GM19455 (cell line): Measurements from ENCODE around the gene HEATR5A.
"Not testable (repeated sequence)": the region's sequence is repeated elsewhere in the genome, so short reads cannot be mapped to it uniquely, and the experiment has no call there.

ENCODE experiments used
- ATAC-seq: cut with Tn5 transposase; IDR thresholded peaks from one replicate; pipeline ENCODE4 v1.9.1; 2021; ENCODE audit not compliant: unreplicated experiment

HEATR5A gene

DNA sequence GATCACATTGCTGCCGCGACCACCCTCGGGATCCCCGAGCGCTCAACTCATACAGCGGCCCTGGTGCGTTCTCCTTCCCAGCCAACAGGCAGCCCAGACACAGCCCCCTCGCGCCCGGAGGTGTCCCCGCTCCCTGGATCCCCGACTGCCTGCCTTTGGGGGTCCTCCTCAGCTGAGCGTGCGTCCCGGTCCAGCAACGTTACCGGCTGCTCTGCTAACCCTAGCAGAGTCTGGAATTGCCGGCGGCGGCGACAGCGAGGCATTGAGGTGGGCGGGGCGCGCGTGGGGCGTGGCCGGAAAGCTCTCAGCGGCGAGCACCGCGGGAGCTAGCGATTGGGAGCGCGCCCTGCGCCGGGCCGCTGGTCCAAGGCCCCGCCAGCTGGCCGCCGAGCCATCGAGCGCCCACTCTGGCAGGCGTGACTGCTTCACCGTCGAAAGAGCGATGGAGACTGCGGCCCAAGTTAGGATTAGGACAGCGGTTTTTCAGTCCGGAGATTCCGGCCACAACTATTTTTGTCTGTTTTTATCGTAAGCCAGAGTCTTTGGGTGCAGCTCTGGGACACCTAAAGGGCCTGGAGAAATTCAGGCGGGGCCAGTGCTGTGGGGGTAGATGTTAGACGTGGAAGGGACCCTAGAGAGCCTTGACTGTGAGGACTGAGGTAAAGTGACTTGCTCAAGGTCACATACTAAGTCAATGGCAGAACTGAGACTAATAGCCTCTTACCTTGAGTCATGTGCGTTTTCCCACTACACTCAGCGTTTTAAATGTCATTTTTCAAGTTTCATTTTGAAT is at the start of gene HEATR5A:
Gene HEATR5A, minus strand, starts transcription at position 232 of the 793 bp plus-strand sequence. CDS start 17,575 bp downstream, outside the sequence.
- peak; percentile 97 for ATAC-seq

DNA sequence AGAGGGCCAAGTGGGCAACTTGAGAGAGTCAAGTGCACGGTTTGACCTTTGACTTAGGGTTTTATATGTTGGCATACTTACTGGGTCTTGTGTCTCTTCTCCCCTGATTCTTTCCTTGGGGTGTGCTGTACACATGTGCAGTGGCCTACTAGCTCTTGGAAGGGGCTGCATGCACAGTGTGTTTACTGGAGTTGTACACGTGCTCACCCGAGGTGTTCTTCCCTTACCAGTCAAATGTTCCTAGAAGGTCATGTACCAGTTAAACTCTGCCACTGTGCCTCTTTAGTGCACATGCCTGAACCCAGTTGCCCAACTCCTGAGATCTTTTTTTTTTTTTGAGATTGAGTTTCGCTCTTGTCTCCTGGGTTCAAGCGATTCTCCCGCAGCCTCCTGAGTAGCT is 46.2 kb upstream of the HEATR5A start:
- no peak for ATAC-seq

- no peak for ATAC-seq
These were observed 44.8 kb upstream of the HEATR5A start for GRCh38 chr14:31465111-31465510.

GRCh38 chr14:31462450-31462849 is 42.1 kb upstream of the HEATR5A start:
- not testable (repeated sequence) for ATAC-seq

DNA sequence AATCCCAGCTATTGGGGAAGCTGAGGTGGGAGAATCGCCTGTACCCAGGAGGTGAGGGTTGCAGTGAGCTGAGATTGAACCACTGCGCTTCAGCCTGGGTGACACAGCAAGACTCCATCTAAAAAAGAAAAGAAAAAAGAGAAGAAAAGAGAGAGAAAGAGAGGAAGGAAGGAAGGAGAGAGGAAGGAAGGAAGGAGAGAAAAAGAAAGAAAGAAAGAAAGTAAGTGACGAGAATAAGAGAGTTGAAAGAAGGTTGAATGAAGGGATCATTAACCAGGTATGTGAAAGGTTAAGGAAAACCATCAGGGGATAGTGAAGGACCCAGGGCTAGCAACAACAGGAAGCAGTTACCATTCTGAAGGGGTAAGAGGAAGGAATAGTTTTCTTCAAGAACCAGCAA is 41.2 kb upstream of the HEATR5A start:
- ATAC-seq = no peak

- peak; percentile 9 for ATAC-seq
These were observed 37.6 kb upstream of the HEATR5A start for GRCh38 chr14:31457665-31458659.

- peak; percentile 99 for ATAC-seq
These were observed 36.7 kb upstream of the HEATR5A start, which contains the start of gene DTD2 for GRCh38 chr14:31456841-31457664. TSS of gene DTD2 (minus strand) at chr14:31457506. CDS start at chr14:31457393, 113 bp downstream.

DNA sequence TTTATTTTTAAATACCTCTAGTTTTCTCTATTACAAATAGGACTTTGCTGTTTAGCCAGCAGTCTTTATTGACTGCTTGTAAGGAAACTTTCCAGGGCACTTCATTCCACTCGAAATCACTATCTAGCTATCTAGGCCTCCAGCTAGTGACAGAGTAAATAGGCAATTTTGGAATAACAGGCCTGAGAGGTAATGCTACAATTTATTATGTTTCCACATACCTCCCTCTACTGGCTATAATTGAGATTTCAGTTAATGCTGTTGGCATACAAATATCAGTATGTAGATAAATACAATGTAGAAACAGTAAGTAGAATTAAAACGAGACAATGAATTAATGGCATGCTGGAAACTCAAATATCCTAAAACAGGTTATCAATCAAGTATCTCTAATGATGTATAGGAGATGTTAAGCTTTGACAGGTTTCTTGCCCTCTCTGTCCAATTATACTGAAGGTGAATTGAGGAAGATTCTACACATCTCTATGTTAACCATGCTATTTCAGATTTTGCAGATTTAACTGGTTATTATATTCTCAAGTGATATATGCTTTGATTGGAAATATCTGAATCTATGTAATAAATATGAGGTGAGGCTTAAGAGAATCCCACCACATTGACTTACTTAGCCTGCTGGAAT is 29.7 kb upstream of the HEATR5A start:
- no peak for ATAC-seq

DNA sequence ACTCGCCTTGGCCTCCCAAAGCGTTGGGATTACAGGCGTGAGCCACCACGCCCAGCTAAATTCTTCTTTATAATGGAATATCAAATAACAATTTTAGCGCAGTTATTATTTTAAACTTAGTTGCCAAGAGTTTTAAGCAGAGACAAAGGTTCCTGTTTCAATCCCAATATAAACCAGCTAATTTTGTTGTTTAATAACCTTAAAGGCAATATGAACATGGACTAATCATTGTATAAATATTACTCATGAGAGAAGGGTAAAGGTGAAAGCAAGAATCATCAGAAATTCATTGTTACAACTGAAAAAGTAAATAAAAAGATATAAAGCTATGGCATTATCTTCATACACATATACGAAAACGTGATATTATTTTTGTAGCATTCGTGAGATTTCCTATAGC is 28.8 kb upstream of the HEATR5A start:
- ATAC-seq = no peak

DNA sequence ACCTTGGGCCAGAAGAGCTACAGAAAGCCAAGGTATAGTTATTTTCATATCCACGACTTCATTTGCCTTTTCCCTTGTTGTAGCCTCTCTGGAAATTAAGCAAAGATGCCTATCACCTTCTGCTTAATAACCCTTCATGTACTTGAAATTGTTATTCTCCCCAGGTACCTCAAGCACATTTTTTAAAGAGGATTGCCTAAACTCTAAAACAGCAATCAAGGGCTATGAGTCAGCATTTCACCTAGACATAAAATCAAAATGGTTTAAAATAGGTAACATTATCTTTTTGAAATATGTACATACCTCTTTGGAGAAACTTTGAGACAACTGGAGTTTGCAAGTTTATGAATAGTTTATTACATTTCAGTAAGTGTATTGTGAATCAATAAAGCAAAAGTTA is 25.4 kb upstream of the HEATR5A start:
- ATAC-seq = no peak

GRCh38 chr14:31442284-31442683 is 21.9 kb upstream of the HEATR5A start:
- ATAC-seq = no peak

DNA sequence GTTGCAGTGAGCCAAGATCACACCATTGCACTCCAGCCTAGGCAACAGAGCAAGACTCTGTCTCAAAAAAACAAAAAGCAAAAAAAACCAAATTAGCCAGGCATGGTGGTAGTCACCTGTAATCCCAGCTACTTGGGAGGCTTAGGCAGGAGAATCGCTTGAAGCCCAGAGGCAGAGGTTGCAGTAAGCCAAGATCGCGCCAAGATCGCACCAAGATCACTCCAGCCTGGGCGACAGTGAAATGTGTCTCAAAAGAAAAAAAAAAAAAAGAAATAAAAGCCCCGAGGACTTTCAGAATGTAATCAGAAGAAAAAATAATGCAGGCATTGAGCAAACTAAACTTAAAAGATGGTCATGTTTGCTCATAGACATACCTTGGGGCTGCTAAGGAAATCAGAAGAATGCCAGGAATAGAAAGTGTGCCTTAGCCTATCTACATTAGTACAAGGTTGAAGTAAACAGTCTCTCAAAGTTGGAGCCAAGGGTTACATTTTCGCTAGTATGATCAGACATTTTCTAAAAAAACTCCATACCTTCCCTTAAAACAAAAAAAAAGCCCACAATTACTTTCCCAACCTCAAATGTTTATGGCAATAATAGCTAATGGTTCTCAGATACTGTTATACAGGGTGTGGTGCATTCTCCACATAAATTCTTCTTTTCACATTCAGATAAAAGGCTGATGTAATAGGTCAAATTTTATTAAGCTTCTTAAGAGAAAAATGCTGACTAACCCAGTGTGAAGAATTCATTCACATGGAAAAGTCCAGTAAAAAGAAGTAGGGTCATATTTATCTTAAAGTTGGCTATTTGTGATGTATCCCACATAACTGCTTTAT is 21.1 kb upstream of the HEATR5A start:
- ATAC-seq = no peak

- no peak for ATAC-seq
These were observed 19.9 kb upstream of the HEATR5A start for GRCh38 chr14:31440280-31440679.

DNA sequence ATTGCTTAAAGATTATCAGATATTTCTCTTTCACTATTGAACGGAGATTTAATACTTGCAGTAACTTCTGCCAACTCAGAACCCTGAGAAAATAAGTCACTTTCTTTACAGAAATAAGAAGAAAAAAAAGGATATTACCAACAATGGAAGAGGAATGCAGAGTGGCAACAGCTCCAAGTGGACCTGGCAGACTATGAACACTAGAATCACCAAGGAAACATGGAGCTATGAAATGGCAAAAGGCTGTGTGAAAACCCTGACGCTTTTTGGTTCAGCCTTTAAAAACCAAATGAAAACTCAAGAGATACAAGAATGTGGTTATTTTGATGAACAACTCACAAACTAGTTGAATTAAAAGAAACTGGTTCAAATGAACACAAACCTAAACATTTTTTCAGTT is 19.2 kb upstream of the HEATR5A start:
- ATAC-seq = no peak

DNA sequence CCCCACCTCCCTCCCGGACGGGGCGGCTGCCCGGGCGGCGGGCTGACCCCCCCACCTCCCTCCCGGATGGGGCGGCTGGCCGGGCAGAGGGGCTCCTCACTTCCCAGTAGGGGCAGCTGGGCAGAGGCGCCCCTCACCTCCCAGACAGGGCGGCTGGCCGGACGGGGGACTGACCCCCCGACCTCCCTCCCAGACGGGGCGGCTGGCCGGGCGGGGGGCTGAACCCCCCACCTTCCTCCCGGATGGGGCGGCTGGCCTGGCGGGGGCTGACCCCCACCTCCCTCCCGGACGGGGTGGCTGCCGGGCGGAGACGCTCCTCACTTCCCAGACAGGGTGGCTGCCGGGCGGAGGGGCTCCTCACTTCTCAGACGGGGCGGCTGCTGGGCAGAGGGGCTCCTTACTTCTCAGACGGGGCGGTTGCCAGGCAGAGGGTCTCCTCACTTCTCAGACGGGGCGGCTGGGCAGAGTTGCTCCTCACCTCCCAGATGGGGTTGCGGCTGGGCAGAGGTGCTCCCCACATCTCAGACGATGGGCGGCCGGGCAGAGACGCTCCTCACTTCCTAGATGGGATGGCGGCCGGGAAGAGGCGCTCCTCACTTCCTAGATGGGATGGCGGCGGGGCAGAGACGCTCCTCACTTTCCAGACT is 16.8 kb upstream of the HEATR5A start:
- ATAC-seq = not testable (repeated sequence)

GRCh38 chr14:31435276-31435675 is 14.9 kb upstream of the HEATR5A start:
- ATAC-seq = no peak

DNA sequence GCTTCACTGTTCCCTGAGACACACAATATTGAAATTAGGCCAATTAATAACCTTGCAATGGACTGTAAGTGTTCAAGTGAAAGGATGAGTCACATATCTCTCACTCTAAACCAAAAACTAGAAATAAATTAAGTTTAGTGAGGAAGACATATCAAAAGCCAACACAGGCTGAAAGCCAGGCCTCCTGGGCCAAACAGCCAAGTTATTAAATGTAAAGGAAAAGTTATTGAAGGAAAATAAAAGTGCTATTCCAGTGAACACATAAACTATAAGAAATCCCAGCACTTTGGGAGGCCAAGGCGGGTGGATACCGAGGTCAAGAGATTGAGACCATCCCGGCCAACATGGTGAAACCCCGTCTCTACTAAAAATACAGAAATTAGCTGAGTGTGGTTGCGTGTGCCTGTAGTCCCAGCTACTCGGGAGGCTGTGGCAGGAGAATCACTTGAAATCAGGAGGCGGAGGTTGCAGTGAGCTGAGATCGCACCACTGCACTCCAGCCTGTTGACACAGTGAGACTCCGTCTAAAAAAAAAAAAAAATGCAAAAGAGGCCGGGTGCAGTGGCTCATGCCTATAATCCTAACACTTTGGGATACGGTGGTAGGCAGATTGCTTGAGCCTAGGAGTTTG is 10.4 kb upstream of the HEATR5A start:
- no peak for ATAC-seq

- ATAC-seq = no peak
These were observed 9.4 kb upstream of the HEATR5A start for GRCh38 chr14:31429791-31430190.
